GM12872 (cell line): Measurements from ENCODE around the gene HMG20A.

Experiments used
- CTCF ChIP-seq: IDR thresholded peaks from 3 replicates; pipeline ENCODE4 v1.5.1; 2011; ENCODE audit warnings: low read depth, mild to moderate bottlenecking, low read length, moderate library complexity; ENCODE audit not compliant: insufficient read depth

The HMG20A gene

DNA sequence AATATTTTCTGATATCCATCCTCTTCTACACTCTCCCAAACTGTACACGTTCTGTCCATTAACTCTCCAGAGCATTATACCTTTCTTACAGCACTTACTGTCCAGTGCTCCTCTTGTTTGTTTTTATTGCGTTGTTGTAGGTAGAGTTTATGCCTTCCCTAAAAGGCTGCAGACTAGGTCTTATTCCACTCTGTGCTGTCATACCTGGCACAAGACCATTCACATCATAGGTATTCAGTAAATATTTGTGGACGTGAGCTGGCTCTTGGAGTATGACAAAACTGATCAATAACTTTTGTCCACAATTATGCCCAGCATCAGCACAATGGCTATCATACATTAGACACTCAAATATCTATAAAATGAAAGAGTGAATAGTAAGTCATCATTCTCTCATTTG lies 4.4 kb downstream of the HMG20A start:
- no peak for TF ChIP-seq CTCF

- no peak for TF ChIP-seq CTCF
These were observed 5.7 kb downstream of the HMG20A start for GRCh38 chr15:77426377-77426776.

- TF ChIP-seq CTCF, result no peak
These were observed 6.2 kb downstream of the HMG20A start for GRCh38 chr15:77426871-77427270.

GRCh38 chr15:77430213-77430612 lies 9.5 kb downstream of the HMG20A start:
- TF ChIP-seq CTCF, result no peak

- no peak for TF ChIP-seq CTCF
These were observed 10.0 kb downstream of the HMG20A start for GRCh38 chr15:77430652-77431051.

GRCh38 chr15:77436822-77437221 lies 16.1 kb downstream of the HMG20A start:
- TF ChIP-seq CTCF, result no peak

DNA sequence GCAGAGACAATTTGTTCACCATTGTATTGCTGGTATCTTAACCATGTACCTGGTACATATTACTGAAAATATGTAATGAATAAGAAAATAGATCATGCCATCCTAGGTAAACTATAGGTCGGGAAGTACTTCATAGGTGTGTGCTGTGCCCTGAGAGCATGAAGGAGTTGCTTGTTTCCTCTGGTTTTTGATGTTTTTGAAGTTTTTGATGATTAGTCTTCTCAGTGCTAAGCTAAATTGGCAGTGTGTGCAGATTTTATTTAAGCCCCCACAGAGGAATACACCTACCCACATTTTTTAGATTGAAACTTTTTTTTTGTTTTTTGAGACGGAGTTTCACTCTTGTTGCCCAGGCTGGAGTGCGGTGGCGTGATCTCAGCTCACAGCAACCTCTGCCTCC lies 16.6 kb downstream of the HMG20A start:
- TF ChIP-seq CTCF, result no peak
